Measurements from ENCODE around the gene PPT1.

DNA sequence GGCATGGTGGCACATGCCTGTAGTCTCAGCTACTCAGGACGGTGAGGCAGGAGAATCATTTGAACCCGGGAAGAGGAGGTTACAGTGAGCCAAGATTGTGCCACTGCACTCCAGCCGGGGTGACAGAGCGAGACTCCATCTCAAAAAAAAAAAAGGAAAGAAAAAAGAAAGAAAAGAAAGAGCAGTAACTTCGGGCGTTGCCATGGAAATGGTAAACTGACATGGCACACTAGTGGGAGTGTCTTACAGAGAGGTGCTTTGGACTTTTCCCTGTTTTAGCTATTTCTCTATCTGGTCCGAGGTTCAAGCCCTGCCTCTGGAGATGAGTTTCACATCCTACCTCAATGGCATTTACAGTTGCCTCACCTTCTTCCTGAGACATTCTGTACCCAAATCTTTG lies 23.1 kb upstream of the PPT1 start:
- TF ChIP-seq, protein P1, sequence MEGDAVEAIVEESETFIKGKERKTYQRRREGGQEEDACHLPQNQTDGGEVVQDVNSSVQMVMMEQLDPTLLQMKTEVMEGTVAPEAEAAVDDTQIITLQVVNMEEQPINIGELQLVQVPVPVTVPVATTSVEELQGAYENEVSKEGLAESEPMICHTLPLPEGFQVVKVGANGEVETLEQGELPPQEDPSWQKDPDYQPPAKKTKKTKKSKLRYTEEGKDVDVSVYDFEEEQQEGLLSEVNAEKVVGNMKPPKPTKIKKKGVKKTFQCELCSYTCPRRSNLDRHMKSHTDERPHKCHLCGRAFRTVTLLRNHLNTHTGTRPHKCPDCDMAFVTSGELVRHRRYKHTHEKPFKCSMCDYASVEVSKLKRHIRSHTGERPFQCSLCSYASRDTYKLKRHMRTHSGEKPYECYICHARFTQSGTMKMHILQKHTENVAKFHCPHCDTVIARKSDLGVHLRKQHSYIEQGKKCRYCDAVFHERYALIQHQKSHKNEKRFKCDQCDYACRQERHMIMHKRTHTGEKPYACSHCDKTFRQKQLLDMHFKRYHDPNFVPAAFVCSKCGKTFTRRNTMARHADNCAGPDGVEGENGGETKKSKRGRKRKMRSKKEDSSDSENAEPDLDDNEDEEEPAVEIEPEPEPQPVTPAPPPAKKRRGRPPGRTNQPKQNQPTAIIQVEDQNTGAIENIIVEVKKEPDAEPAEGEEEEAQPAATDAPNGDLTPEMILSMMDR (IDR thresholded peaks at IDR 0.05) = no peak
- TF ChIP-seq RAD21 (IDR thresholded peaks at IDR 0.05; ENCODE audit: low read length) (no peak), EP300 (IDR thresholded peaks at IDR 0.05; ENCODE audit: borderline replicate concordance in 1 of 2, low read depth in 1 of 2, low read length in 1 of 2) (no peak), POLR2AphosphoS5 (IDR thresholded peaks at IDR 0.05; ENCODE audit: low read depth, low read length) (no peak)

Data from SK-N-SH (cell line).